H1 (cell line): ENCODE data around the gene RNF220. TPM values are rescaled to one million over a fixed set of nuclear protein-coding genes. Genes with fewer than 3 reads are reported as not detected.

Source experiments
- CHD2 ChIP-seq: IDR thresholded peaks from 2 replicates; pipeline ENCODE4 v1.6.1; 2012; ENCODE audit warnings: low read length, improper control_type of control experiment
- polyA plus RNA-seq, 7 experiments: library from polyadenylated mRNA; depleted of rRNA in 3 of 7; stranded (reverse) in 5 of 7; unstranded in 2 of 7; fragments of >200 nt in 5 of 7; fragments of 200-250 nt in 2 of 7; gene quantifications; 1 replicate in 5 of 7; 2 replicates in 1 of 7; 4 replicates in 1 of 7; pipeline versions ENCODE4 v1.2.1 to v1.2.3, GENCODE V29; 2011 to 2013; ENCODE audit warnings: missing spikeins in 2 of 7, mixed read lengths in 2 of 7
- total RNA-seq: library from RNA; stranded (reverse); fragmentation: NEBNext Ultra II Directional; extraction: Animal tissue kit (Norgen Biotek cat#: 25700); gene quantifications from 2 replicates; pipeline ENCODE4 v1.2.1, GENCODE V29; 2021

The RNF220 gene
- total and polyA plus RNA-seq, 2 of the 8 experiments (the other 6 are each of a cell fraction or from before 2014, with no cell fraction given): 123 to 160 TPM

DNA sequence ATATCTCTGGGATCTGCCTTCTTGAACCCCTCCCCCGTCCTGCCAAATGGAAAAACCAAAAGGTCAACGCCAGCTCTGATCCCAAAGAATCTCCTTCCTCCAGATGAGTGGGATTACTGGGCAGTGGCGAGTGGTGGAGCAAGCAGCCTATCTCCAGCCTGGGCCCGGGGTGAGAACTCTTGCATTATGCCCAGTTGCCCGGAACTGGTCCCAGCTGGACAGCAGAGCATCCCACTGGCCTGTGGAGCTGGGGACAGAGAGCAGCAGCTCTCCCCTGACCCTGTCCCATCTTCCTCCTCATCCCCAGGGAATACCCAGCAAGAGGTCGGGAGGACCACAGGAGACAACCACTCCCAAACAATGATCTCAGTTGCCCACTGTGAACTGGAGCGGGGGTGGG lies 138.7 kb downstream of the RNF220 start (continued):
- no peak for TF ChIP-seq CHD2
